ENCODE data around the gene HCLS1.
A peak's percentile ranks its signal among the peaks of the same experiment; 100 is the strongest.
"Not testable (repeated sequence)": the region's sequence is repeated elsewhere in the genome, so short reads cannot be mapped to it uniquely, and the experiment has no call there.

HCLS1 gene

GRCh38 chr3:121660356-121661171 lies at the start of gene HCLS1:
TSS of gene HCLS1 (minus strand) at chr3:121660903. CDS start at chr3:121658347, 2,556 bp downstream.
- peak; percentile 85 for DNase-seq

DNA sequence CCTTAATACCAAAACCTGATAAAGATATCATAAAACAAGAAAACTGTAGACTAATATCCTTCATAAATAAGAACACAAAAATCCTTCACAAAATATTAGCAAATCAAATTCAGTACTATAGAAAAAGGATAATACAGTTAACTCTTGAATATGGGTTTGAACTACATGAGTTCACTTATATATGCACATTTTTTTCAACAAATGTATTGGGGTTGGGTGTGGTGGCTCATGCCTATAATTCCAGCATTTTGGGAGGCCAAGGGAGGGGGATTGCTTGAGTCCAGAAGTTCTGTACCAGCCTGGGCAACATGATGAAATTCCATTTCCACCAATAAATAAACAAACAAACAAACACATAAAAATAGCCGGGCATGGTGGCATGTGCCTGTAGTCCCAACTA lies 49.6 kb upstream of the HCLS1 start:
- no peak for DNase-seq

DNA sequence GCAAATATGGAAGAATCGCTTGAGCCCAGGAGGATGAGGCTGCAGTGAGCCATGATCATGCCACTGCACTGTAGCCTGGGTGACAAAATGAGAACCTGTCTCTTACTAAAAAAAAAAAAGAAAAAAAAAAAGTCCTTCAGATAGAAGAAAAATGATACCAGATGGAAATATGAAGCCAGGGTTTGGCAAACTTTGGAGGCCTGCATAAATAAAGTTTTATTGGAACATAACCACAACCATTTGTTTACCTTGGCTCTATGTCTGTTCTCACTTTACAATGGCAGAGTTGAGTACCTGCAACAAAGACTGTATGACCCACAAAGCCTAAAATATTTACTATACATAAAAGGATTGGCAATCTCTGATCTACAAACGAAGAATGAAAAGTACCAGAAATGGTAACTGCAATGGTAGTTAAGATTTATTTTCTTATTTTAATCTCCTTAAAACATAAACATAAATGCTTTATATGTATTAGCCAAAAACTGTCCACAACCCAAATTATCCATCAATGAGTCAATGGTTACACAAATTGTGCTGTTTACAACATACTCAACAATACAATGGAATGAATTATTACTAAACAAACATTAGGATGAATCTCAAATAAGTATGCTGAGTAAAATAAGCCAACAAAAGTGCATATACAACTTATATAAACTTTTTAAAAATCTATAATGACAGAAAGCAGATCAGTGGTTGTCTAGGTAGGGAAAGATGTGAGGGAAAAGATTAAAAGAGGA lies 47.0 kb upstream of the HCLS1 start:
- DNase-seq = no peak

GRCh38 chr3:121705541-121705940 lies 44.8 kb upstream of the HCLS1 start:
- no peak for DNase-seq

DNA sequence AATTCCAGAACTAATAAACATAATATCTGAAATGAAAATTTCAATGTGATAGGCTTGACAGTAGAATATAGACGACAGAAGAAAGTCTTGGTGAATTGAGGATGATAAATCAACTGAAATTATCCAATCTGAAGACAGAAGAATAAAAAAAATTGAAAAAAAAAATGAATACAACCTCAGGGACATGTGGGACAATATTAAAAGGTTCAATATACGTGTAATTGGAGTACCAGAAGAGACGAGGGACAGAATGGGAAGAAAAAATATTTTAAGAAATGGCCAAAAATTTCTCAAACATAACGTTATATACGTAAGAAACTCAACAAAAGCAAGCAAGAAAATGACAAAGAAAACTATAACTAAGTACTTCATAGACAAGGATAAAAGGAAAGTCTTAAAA lies 43.3 kb upstream of the HCLS1 start:
- no peak for DNase-seq

DNA sequence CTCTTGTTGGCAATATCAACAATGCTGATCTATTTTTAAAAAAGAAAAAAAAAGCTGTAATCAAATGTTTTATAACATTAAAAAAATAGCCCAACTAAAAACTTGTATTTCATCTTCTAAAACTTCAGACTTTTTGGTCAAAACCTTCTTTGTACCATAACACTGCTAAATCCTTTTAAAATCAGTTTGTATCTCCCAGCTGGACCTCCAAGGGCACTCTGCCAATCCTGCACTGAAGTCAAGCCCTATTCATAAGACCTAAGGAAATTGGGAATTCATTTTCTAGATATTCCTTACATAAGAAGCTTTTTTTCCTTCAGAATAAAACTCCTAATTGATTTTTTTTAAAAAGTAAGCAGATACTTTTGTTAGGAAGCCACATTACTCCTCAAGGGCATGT lies 38.2 kb upstream of the HCLS1 start:
- no peak for DNase-seq

DNA sequence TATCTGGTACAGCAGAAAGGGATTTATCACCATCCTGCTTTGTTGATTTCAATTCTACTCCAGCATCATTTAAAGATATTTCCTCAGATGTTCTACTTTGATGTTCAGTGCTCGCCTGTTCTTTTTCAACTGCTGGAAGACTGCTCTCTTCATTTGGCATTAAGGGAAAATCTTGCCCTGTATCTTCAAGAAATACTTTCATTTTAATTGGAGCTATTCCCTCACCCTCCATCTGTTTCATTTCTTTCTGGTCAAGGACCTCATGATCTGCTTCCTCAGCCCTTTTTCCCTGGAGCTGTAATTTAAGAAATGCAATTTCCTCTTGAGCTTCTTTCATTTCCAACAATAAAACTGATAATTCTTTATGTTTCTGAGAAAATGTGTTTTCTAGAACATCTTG lies 37.8 kb upstream of the HCLS1 start:
- DNase-seq = no peak

- DNase-seq = no peak
Observed at GRCh38 chr3:121696186-121696585, 35.5 kb upstream of the HCLS1 start.

GRCh38 chr3:121692010-121692699 lies 31.5 kb upstream of the HCLS1 start:
- no peak for DNase-seq

DNA sequence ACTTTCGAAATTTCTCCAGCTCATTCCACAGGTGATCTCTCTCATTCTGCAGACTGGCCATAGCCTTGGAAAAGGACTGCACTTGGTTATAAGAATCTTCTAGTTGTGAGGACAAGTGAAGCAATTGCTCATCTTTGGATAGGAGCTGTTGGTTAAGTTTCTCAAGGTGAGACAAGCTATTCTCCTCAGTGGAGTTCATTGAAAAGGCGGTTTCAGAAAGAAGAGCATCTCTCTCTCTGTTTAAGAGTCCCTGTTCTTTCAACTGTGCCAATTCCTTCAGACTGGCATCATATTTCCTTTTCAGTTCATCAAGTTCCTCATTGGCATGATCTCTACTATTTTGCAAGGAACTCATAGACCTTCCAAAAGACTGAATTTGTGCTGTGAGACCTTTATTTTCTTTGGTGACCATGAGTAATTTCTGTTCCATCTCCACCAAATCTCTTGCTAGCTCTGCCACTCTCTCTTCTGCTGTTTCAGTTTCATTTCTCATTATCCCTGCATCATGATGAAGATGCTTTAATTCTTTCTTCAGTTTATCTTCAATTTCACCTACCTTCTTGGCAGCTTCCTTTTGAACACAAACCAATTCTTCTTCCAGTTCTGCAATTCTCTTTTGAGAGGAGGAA lies 30.2 kb upstream of the HCLS1 start:
- peak; percentile 57 for DNase-seq

- DNase-seq = not testable (repeated sequence)
Observed at GRCh38 chr3:121688747-121689146, 28.0 kb upstream of the HCLS1 start.

DNA sequence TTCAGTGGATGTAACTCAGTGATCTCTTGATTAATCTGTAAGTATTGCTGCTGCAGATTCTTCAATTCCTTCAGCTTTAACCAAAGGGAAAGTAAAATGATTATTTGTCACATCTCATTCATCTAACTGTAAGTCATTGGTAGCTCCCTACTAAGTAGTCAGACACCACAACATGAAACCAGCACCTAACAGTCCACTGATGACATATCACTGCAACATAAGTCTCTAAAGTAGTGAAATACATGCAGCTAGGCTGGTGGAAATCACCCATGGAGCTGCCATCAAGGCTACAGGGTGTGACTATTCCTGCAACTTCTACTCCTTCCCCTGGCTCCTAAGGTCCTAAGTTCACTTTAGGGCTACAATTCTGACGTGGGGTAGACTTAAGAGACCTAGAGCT lies 21.1 kb upstream of the HCLS1 start:
- no peak for DNase-seq

GRCh38 chr3:121677141-121677540 lies 16.4 kb upstream of the HCLS1 start:
- peak; percentile 20 for DNase-seq

DNA sequence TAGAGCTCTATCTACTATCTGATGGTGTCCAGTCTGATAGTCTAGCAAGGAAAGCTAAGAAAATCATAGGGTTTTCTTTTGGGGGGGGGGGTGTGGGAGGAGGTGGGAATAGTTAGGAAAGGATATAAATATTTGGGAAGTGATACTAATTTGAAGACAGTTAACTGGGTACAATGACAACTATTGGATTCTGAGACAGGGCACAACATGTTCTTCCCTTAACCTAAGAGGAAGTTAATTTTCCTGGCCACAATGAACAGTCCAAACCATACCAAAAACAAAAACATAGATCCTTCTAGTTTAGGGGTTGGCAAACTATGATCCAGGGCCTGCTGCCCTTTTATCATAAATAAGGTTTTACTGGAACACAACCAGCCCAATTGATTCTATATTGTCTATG lies 10.0 kb upstream of the HCLS1 start:
- no peak for DNase-seq

DNA sequence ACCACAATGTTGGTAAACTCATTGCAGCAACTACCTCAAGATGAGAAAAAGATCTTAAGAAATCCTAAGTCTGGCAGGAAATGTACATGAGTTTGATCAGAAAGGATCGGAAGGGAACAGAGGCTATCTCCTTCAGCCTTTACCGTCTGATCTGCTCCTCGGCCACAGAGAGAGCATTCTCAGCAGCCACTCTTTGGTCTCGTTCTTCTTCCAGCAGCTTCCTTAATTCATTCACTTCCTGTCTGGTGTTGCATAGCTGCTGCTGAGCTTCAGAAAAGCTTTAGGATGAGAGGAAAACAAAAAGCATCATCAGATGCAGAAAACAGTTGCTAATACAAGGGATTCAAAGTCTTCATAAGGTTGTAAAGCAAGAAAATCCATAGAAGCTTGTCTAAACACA lies 6.6 kb upstream of the HCLS1 start:
- DNase-seq = no peak

GRCh38 chr3:121665488-121665887 lies 4.8 kb upstream of the HCLS1 start:
- no peak for DNase-seq

DNA sequence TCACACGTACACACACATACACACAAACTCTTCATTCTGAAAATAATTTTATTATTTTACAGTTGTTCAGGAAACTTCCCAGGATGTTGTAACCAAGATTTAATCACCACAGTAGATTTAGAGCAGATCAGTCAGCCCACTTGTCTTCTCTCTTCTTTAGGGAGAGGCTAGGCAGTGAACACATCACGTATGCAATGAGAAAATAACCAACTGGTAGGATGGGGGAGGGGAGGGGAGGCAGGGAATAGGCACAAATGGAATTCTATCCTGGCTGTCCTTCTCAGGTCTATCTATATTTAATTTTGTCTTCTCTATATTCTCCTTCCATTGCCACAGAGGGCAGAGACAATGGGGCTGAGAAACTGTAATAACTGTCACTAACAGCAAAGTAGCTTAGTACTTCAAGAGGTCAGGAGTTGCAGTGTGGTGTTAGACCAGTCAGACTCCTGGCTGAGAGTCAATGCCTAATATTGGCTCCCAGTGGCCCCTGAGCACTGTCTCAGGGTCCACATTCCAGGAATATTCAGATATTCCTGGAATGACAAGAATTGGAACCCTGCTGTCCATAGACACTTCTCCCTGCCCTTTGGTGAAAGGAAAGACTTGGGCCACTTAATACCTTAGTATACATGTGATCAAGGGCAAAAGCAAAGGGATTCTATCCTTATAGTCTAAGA lies 2.6 kb upstream of the HCLS1 start:
- DNase-seq = no peak

GRCh38 chr3:121662742-121663141 lies 2.0 kb upstream of the HCLS1 start:
- DNase-seq = no peak

DNA sequence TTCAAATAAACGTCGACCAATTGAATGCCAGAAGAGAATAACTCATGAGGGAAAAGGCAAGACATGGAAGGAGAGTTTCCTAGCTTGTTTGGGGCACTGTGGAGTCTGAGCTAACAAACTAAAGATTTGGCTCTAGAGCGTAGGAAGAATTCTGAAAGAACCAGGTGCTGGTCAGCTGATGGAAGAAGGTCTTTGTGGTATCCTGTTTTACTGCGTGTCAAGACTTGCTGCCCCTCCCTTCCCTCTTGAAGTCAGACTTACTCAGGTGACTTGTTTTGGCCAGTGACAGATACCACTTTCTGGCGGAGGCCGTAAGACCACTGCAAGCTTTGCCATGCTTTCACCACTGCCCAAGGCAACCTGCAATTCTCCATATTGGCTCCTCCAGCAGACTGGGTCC lies 673 bp upstream of the HCLS1 start:
- no peak for DNase-seq

GRCh38 chr3:121659586-121659985 lies 1.1 kb downstream of the HCLS1 start:
- DNase-seq = peak; percentile 8

DNA sequence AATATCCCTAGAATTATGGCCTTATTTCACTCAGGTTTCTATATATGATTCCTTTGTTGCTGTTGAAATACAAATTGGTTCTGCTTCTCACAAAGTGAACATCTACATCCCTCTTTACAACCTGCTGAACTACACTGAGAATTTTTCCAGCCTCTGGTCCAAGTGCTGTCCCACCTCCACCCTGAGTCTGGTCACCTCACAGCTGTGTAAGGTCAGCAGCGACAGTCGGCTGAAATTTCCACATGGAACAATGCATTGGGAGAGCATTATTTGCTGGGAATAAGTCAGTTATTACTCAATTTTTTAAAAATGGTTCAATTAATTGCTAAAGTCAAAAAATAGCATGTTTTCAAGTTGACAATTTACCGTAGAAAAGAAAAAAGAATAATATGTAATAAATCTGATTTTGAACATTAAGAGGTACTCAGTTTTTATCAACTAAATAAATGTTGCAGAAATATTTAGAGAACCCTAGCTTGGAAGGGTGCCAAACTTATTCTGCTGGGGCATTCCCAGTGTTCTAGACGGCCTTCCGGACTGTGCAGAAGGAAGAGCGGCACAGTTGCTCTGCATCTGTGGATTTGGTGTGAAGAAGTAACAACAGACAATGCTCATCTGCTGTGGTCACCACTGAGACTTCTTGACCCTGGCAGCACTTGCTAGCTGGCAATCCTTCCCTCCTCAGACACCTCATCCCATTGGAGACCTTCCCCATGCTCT lies 1.8 kb downstream of the HCLS1 start:
- no peak for DNase-seq

All from activated CD4-positive, alpha-beta T cell treated with anti-CD3 and anti-CD28 coated beads, Interleukin-2, amount 50 U/mL, for 16 hours (primary cell).